ENCODE data around the gene NOVA2. TPM values are rescaled to one million over a fixed set of nuclear protein-coding genes. Genes with fewer than 3 reads are reported as not detected.
A peak's percentile ranks its signal among the peaks of the same experiment; 100 is the strongest.

Gene NOVA2
- total RNA-seq, 1 experiment from 2014 or later = not detected

DNA sequence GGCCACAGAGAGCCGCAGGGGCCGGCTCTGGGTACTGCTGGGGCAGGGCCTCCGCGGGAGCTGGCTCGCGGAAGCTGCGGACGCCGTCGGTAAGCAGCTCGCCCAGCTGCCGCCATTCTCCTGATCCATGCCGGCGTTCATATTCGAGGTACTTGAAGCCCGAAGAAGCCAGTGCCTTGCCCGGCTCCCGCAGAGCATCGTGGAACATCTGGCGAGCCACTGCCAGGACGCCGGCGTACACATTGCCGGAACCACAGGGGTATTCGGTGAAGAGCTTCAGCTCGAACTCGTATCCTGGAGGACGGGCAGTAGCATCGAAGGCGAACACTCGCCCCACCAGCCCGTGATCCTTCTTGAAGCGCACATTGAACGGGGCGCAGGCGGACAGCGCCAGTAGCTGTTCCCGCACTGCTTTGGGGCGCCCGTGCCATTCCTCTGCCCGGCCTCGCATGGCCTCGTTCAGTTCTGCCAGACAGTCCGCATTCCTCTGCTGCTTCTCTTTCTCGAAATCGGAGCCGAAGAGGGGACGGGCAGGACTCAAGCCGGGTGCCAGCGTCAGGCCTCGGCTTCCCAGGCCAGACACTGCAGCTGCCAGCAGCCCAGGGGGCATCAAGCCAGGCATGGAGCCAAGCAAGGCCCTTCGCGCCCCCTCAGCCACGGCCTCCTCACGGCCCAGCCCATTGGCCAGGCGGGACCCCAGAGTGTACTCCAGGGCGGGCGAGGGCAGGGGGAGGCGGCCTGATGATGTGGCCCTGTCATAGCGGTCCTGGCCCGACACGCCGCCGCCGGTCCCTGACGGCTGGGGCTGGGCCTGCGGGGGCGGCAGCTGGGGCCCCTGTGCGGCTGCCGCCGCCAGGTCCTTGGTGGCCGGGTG, 88.7 kb downstream of the NOVA2 start:
- BruUV-seq (replicated peaks) = TSS peak; percentile 34
- POLR2A ChIA-PET (ENCODE audit: unreplicated experiment) = no interaction called here

DNA sequence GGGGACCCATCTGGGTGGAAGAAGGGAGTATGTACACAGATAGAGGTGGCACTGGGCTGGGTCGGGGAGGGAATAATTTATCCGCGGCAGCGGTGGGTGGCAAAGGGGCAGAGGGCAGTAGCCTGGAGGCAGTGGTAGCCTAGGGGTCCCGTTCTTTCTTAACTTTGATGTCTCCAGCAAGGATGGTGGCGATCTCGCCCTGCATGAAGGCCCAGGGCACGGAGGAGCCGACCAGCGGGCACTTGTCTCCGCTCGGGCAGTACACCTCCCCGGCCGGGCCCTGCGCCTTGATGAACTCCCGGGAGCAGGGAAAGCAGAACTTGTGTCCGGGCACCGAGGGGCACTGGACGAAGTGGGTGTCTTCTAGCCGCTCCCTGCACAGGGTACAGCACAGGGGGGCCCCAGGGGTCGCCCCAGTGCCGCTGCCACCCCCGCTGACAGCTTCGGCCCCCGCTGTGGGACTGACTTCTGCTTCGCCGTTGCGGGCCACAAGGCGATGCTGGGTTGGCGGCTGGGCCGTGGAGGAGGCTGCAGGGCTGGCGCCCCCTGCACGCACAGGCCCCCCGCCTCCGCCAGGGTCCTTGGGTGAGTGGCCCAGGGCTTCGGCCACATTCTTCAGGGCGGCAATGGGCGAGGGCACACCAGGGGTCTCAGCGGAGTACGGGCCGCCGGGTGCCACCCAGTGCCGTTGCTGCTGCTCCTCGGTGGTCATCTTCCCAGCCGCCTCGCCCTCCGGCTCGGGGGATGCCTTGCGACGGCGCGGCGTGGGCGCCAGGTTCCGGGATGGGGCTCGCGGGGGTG, 89.6 kb downstream of the NOVA2 start:
- peaks cover 23% of the 10 kb centered on the region for H3K79me2 ChIP-seq (ENCODE audit: low read depth)
- peak overlapping the region; percentile 80 for H3K4me2 ChIP-seq
- H3K36me3 ChIP-seq (ENCODE audit: low read depth) = no peaks in the 10 kb centered on the region
- H2AFZ ChIP-seq = no peak overlapping the region
- no peaks in the 10 kb centered on the region for H3K9me2 ChIP-seq (ENCODE audit: insufficient read depth)
- H3K27ac ChIP-seq = no peak overlapping the region
- ChIA-PET CTCF (interaction anchor here (0.5 to 0.6 kb wide), 3 partner anchors 37 to 378 kb away, joined by 3 to 4 read pairs (median 3); no protein-coding TSS in a partner anchor), POLR2A (ENCODE audit: unreplicated experiment) (no interaction called here)
- peaks cover 32% of the 10 kb centered on the region for H4K20me1 ChIP-seq (ENCODE audit: insufficient read depth)
- no peaks in the 10 kb centered on the region for H3K9me3 ChIP-seq (ENCODE audit: insufficient read depth, low read depth)
- H3K4me3 ChIP-seq = peak overlapping the region; percentile 75; the same call in 1 of the 2 replicates
- peaks cover 18% of the 10 kb centered on the region for H3K4me1 ChIP-seq (replicated peaks; ENCODE audit: insufficient read depth)
- TF ChIP-seq EZH2 (IDR thresholded peaks at IDR 0.05; ENCODE audit: low read depth) = no peak
- TF ChIP-seq, protein P1, sequence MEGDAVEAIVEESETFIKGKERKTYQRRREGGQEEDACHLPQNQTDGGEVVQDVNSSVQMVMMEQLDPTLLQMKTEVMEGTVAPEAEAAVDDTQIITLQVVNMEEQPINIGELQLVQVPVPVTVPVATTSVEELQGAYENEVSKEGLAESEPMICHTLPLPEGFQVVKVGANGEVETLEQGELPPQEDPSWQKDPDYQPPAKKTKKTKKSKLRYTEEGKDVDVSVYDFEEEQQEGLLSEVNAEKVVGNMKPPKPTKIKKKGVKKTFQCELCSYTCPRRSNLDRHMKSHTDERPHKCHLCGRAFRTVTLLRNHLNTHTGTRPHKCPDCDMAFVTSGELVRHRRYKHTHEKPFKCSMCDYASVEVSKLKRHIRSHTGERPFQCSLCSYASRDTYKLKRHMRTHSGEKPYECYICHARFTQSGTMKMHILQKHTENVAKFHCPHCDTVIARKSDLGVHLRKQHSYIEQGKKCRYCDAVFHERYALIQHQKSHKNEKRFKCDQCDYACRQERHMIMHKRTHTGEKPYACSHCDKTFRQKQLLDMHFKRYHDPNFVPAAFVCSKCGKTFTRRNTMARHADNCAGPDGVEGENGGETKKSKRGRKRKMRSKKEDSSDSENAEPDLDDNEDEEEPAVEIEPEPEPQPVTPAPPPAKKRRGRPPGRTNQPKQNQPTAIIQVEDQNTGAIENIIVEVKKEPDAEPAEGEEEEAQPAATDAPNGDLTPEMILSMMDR (conservative IDR thresholded peaks at IDR 0.05) = no peak
- DNase-seq = no peak
- intact Hi-C loops (cut with micrococcal nuclease; ENCODE audit: unreplicated experiment) = loop anchor here (1.0 to 5.0 kb wide), 3 partner anchors 67 to 133 kb away; partner anchors contain the start of gene SIX5
- BruUV-seq (replicated peaks) = no TSS peak
- peaks cover 31% of the 10 kb centered on the region for H3F3A ChIP-seq (ENCODE audit: insufficient read depth, low read depth)
- H3K27me3 ChIP-seq (ENCODE audit: insufficient read depth, low read depth) = no peaks in the 10 kb centered on the region

More for the DNA sequence above, 88.7 kb downstream of the NOVA2 start:
- Histone ChIP-seq H3K27ac (peak overlapping the region; percentile 16; the same call in 1 of the 2 replicates), H3K4me3 (peak overlapping the region; percentile 75), H3K27me3 (ENCODE audit: insufficient read depth, low read depth) (no peaks in the 10 kb centered on the region), H2AFZ (peak overlapping the region; percentile 92; the same call in 1 of the 2 replicates), H3K4me2 (peak overlapping the region; percentile 80), H3K36me3 (ENCODE audit: low read depth) (no peaks in the 10 kb centered on the region), H3K4me1 (replicated peaks; ENCODE audit: insufficient read depth) (peaks cover 18% of the 10 kb centered on the region), H3K9me2 (ENCODE audit: insufficient read depth) (no peaks in the 10 kb centered on the region), H3F3A (ENCODE audit: insufficient read depth, low read depth) (peaks cover 40% of the 10 kb centered on the region), H3K79me2 (ENCODE audit: low read depth) (peaks cover 23% of the 10 kb centered on the region), H3K9me3 (ENCODE audit: insufficient read depth, low read depth) (no peaks in the 10 kb centered on the region), H4K20me1 (ENCODE audit: insufficient read depth) (peaks cover 32% of the 10 kb centered on the region)
- no peak for TF ChIP-seq EZH2 (IDR thresholded peaks at IDR 0.05; ENCODE audit: low read depth)
- TF ChIP-seq, protein P1 (conservative IDR thresholded peaks at IDR 0.05) = no peak
- intact Hi-C loops (cut with micrococcal nuclease; ENCODE audit: unreplicated experiment) = loop anchor here (5.0 kb wide), 2 partner anchors 118 to 132 kb away; partner anchors contain the start of gene SIX5
- CTCF ChIA-PET = interaction anchor here (0.6 kb wide), 1 partner anchor 38 kb away, joined by 4 read pairs; no protein-coding TSS in a partner anchor
- peak; percentile 21 to 26 for DNase-seq

Small RNA genes lying within 50 kb of the gene (microRNA-seq; reads per million reads assigned to microRNA genes)
- 409 reads per million, percentile 67 among the genes with 10 or more reads in this experiment for gene MIR769 (ENCODE audit: borderline number of aligned reads, borderline replicate concordance)

Other genes starting within 250 kb of the NOVA2 start
- gene FBXO46, start 243.0 kb downstream of the NOVA2 start, total RNA-seq (2021) = 33.3 and 45.5 TPM in 2 replicates
- not detected in 2 replicates for gene MEIOSIN, start 240.4 kb downstream of the NOVA2 start, total RNA-seq (2021)
- 27.6 and 31.1 TPM in 2 replicates for gene SIX5, start 204.6 kb downstream of the NOVA2 start, total RNA-seq (2021)
- gene DMPK, start 191.4 kb downstream of the NOVA2 start, total RNA-seq (2021) = 110 and 132 TPM in 2 replicates
- gene DMWD, start 181.0 kb downstream of the NOVA2 start, total RNA-seq (2021) = 66.7 and 71.1 TPM in 2 replicates
- gene RSPH6A, start 158.6 kb downstream of the NOVA2 start, total RNA-seq (2021) = 0.38 and 0.39 TPM in 2 replicates
- gene SYMPK, start 110.7 kb downstream of the NOVA2 start, total RNA-seq (2021) = 85.5 and 121 TPM in 2 replicates
- gene FOXA3, start 109.5 kb downstream of the NOVA2 start, total RNA-seq (2021) = not detected in 2 replicates
- 24.7 and 29.8 TPM in 2 replicates for gene IRF2BP1, start 87.7 kb downstream of the NOVA2 start, total RNA-seq (2021)
- gene MYPOP, start 71.3 kb downstream of the NOVA2 start, total RNA-seq (2021) = 13.6 TPM in 2 replicates
- gene NANOS2, start 59.1 kb downstream of the NOVA2 start, total RNA-seq (2021) = not detected in 2 replicates
- gene CCDC61, start 21.6 kb upstream of the NOVA2 start, total RNA-seq (2021) = 22.8 and 24.8 TPM in 2 replicates
- gene PGLYRP1, start 49.2 kb upstream of the NOVA2 start, total RNA-seq (2021) = not detected in 2 replicates
- not detected in 2 replicates for gene IGFL4, start 67.1 kb upstream of the NOVA2 start, total RNA-seq (2021)
- 0.96 TPM in 1 of 2 replicates, not detected in the other for gene IGFL3, start 150.8 kb upstream of the NOVA2 start, total RNA-seq (2021)
- gene IGFL2, start 174.4 kb upstream of the NOVA2 start, total RNA-seq (2021) = 1.0 TPM in 1 of 2 replicates, not detected in the other